Measurements from ENCODE around the gene GASK1A.
"Not testable (repeated sequence)": the region's sequence is repeated elsewhere in the genome, so short reads cannot be mapped to it uniquely, and the experiment has no call there.

Gene GASK1A

GRCh38 chr3:43034911-43035310 is 55.8 kb downstream of the GASK1A start:
- no peak for DNase-seq

DNA sequence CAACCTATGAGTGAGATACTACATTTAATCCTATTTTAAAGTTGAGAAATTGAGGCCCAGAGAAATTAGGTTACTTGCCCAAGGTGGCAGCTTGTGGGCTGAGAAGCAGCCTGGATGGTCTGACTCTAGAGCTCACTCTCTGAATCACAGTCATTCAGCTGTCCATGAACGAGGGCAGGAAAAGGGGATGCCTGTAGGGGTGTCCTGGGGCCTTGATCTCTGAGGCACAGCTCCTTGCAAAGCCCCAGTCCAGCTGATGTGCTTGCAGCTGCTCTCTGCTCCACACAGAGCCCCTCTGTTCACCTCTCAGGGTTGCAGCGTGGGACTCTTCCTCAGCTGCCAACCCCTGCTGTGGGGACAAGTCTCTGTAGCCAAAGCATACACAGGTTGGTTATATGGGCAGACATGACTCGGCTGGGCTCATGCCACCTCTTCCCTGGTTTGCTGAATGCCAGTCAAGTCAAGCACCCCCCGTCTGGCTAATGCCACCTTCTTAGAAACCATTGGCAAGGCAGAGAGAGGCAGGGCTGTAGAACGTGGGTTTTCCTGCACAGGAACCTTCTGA is 56.8 kb downstream of the GASK1A start:
- DNase-seq: no peak

DNA sequence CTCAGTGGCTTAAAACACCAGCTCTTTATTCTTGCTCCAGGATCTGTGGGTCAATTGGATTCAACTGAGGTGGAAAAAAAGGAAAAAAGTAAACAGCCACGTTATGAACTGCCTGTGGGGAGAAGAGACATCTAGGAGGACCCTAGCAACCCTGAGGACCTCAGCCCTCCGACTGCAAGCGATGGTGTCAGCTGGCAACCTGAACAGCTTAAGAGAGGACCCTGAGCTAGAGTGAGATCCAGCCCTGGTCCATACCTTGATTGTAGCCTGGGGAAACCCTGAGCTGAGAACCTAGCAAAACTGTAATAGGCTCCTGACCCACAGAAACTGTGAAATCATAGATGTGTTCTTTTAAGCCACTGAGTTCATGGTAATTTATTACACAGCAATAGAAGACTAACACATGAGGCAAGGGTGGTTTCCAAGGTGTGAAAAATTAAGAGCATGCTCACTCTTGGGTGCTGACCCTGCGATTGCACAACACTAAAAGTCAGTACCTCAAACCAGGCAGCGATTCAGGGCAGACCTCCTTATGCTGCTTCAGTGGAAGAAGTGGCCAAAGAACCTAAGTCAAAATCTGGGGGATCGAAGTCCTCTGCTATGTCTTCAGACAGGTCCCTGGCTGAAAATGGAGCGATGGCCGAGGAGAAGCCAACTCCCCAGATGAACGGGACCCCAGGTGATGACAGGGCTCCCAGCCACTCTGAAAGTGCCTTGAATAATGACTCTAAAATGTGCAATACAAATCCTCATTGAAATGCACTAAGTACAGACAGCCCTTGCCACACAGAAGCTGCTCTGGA is 57.7 kb downstream of the GASK1A start:
- DNase-seq: no peak

DNA sequence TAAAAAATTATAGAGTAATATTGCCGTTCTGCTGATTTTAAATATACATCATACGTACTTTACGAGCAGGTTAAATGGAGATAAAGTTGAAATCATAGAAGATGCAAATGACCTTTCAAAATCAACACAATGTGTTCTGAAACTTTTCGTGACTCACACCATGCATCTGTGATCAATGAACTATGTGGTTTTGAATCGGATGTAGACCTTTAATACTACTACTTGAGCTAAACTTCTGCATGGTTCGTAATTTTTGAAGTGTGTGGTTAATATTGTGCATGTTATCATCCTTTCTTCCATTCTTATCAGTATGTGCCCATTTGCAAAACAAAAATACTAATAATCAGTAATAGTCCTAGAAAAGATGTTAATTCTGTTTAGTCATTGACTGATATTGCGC is 58.9 kb downstream of the GASK1A start:
- no peak for DNase-seq

DNA sequence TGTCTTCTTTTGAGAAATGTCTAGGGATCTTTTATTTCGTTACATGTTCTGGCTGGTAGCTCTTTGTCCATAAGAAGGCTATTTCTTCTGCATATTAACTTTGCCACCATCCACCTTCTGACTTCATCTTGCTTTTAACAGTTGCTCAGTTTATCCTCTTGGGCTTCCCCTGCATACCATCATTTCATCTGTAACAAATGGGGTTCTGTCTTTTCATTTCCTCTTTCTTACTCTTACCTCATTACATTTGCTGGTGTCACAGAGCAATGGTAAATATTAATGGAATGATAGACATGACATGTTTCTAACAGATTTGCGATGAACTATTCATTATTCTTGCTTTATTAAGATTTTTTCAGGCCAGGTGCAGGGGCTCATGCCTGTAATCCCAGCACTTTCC is 62.4 kb downstream of the GASK1A start:
- no peak for DNase-seq

DNA sequence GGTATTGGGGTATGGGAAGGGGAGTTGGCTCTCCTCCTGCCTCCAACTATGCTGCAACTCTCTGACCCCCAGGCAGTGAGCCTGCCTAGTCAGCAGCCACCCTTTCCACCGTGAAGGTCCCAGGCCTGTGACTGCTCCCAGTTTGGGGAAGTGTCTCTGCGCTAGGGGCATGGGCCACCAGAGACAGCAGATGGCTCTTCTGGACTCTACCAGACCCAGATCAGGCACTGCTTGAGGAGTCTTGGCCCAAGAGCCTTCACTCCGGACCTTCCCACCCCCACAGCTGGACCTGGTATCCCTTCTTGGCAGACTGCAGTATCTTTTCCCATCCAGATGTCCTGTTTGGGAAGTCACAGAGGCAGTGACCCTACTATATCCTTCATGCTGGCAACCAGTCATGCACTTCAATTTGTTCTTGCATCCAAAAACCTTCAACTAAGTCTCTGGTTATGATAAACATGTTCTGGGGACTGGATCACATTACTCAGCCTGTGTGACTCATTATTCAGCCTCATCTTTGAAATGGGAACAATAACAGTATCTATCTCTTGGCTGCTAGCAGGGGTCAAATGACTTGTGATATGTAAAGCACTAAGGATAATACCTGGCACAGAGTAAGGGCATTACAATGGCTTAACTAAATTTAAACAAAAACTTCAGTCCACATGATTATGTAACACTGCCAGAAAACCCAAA is 64.1 kb downstream of the GASK1A start:
- no peak for DNase-seq

DNA sequence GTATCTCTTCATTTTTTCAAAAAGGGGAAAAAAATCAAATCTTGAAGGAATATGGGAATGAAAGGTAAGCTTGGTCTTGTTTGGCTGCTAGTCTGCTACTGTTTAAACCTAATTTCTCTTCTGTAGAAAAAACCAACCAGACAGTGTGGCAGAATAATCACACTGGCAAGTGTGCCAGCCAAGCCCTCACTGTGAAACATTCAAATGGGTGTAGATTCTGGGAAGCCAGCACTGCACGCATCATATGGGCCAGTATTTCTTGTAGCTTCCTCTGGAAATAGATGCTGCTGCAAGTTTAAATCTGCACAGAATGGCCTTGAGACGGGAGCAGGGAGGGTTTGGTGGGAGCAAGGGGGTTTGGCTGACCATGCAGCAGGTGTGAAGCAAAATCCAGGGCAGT is 64.7 kb downstream of the GASK1A start:
- DNase-seq: no peak

- not testable (repeated sequence) for DNase-seq
Measured at GRCh38 chr3:43045079-43045478, 66.0 kb downstream of the GASK1A start.

DNA sequence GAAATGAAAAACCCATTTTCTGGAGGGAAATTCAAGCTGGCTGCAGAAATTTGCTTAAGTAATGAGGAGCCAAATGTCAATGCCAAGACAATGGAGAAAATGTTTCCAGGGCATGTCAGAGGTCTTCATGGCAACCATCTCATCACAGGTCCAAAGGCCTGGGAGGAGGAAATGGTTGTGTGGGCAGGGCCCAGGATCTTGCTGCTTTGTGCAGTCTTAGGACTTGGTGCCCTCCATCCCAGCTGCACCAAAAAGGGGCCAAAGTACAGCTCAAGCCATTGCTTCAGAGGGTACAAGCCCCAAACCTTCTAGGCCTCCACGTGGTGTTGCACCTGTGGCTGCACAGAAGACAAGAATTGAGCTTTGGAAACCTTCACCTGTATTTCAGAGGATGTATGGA is 67.5 kb downstream of the GASK1A start:
- DNase-seq: no peak

DNA sequence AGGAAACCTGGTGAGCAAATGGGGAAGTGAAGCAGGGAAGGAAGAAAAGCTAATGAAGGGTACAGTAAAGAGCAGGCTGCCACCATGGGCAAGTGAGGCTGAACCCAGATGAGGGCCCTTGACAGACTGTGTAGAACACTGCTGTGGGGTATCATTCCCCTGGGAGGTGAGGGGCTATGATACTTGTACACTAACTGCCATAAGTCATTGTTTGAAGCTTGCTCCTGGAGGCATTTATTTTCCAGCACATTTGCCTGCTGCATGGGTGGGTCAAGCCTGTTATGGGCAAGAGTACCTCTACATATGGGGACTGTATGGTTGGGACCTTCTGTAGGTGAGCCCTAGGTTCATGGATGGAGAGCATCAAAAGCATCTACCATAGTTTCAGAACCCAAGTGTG is 69.4 kb downstream of the GASK1A start:
- no peak for DNase-seq

- no peak for DNase-seq
Measured at GRCh38 chr3:43053291-43053690, 74.2 kb downstream of the GASK1A start.

DNA sequence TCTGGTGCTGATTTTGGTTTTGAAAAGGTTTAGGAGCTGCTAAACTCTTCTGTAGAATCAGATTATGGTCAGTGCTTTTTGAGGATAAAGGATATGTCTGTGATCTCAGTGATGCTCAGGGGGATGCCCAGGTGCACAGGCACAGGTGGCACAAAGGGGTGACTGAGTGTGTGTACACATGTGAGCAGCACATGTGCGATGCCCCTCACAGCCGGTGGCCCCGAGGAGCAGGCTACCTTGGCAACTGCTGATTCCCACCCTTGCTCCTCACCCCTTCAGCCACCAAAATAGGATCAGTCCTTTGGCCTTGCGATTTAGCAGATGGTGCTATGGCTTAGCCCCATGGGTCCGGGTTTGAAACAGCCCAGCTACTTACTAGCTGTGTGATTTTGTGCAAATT is 75.6 kb downstream of the GASK1A start:
- DNase-seq: no peak

- DNase-seq: no peak
Measured at GRCh38 chr3:43055393-43055792, 76.3 kb downstream of the GASK1A start.

DNA sequence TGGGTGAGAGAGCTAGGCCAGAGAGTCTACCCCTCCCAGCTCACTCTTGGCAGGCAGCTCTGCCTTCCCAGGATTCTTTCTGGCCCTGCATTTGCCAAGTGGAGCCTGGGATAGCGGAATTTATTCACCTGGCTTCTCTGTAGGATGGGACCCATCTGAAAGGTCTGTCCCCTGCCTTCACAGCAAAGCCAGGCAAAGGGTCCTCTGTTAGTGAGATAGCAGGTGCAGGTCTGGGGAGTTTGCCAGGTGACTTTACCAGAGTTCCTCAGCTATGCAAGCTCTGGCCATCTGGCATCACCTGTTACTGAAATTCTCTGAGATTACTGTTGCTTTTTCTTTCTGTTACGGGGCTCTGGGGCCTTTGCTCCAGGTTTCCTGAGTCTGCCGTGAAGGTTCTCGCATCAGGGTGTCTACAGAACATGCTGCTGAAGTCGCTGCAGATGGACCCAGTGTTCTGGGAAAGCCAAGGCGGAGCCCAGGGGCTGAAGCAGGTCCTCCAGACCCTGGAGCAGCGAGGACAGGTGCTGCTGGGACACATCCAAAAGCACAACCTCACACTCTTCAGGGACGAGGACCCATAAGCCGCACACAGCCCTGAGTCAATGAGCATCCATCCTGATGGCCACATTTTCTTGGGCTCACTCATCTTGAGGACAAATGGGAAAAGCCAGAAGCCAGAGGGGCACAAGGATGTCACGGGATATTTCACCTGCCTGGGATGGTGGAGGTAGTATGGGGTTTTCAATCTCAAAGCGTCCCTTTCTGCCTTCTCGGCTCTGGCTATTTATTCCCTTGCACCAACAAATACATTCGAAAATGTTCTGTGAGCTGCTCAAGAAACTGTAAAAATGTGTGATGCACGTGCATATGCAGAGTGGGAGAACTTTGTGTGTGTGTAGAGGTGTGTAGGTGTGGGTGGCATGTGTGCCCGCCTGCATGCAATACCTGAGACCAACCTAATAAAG is 77.0 kb downstream of the GASK1A start:
- no peak for DNase-seq

DNA sequence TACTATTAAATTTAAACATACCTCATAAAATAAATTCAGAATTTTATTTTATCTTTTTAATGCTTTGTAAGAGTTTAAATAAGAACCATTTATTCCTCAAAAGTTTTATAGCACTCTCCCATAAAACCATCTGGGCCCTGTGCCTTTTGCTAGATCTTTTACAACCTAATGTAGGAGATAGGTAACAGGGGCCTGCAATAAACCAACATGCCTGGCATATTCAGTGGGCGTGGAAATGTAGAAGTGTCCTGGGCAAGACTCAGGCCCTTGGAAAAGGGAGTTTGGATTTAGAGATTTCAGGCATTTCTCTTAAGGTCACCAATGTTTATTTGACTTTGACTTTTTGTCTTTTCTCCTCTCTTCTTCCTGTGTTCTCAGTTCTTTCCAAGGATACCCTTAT is 80.3 kb downstream of the GASK1A start:
- DNase-seq: no peak

DNA sequence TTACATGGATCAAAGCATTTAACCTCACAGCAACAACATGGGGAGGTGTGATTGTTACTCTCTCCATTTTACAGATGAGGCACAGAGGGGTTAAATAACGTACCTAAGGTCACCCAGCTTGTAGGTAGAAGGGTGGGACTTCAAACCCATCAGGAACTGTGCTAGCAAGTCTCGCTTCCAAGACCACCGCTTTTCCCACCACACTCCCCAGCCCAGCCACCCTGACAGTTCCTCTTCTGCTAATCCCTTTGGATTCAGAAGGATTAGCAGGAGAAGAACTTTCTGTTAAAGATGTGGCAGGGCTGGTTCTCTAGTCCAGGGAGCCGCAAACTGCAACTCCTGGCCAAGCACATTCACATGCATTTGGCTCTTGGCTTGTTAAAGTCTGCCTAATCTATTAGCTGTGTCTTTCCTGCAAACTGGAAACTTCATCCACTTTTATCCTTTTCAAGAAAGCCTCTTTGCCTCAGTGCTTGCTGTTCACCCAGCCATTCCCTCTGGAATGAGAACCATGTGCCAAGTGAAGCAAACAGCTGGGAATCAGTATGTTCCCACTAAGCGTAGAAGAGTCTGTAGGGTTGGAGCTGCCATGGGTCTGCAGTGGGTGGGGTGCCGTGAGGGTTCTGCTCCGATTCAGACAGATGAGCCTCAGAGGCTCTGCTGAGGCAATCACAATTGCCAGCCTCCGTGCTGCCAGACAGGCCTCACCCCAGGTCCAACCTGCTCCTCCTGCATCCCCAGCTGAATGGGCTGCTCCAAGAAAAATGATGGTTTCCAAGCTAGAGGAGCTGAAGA is 82.2 kb downstream of the GASK1A start:
- DNase-seq: no peak

- no peak for DNase-seq
Measured at GRCh38 chr3:43062040-43062563, 83.0 kb downstream of the GASK1A start.

DNA sequence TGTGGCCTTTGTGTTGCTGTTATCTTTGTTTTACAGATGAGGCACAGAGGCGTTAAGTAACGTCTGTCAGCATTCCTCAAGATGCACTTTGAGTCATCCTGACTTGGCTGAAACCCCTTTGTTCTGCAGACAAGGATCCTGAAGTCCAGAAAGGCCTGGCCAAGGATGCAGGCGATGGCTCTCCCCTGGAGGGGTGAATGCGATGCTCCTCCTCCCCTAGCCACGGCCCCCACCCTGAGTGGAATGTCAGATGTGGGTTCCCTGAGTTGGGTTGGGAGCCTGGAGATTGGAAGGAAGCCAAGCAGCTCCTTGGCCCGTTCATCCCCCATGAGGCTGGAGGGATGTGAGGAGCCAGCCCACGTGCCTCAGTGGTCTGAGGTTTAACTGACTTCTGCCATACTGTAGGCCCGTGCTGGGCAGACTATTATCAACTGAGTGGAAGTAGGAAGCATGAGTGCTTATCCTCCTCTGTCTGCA is 83.5 kb downstream of the GASK1A start:
- DNase-seq: no peak

GRCh38 chr3:43063114-43063513 is 84.0 kb downstream of the GASK1A start:
- no peak for DNase-seq

DNA sequence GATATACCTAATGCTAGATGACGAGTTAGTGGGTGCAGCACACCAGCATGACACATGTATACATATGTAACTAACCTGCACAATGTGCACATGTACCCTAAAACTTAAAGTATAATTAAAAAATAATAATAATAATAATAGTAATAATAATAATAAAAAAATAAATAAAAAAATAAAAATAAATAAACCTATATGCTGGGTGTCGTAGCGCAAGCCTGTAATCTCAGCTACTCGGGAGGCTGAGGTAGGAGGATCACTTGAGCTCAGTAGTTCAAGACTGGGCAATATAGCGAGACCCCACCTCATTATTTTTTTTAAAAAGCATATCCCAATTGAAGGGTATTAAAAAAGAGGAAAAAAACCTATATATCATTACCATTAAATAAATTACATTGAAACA is 91.6 kb downstream of the GASK1A start:
- not testable (repeated sequence) for DNase-seq

DNA sequence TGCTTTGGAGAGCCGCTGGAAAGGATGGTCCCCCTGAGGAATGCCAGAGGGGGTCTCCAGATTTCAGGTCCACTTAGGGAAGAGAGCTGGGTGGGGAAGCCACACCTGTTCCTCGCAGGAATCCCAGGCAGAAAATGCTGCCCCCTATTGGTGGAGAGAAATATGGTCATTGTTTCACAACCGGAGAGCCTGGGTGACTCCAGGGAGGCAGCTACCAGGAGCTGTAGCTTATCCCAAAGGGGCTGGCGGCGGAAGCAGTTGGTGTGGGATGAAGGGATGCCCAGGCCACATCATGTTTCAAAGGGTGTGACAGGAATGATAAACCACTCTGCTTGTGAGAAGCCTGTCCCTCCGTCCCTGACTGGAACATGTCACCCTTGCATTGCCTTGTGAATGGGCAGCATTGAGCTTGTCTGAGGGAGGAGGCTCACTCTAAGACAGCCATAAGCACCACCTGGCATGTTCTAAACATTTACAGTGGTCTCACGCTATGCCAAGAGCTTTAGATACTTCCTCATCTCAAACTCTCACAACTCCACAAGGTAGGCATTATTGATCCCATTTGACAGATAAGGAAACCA is 92.3 kb downstream of the GASK1A start:
- no peak for DNase-seq

Measured in activated CD4-positive, CD25-positive, alpha-beta regulatory T cell (primary cell).